Stimulated activated CD8-positive, alpha-beta memory T cell treated with anti-CD3 and anti-CD28 coated beads, Interleukin-4, amount 100 ng/mL, for 1 hour (primary cell): ENCODE results near the gene LCE1D.

Source experiments
- DNase-seq, 2 donors: peaks; one replicate each; pipeline ENCODE4 v3.0.0-alpha.2; 2020; ENCODE audit warnings: low read depth in 2 of 2, low spot score in 1 of 2

LCE1D gene

GRCh38 chr1:152811671-152812070 lies 15.2 kb downstream of the LCE1D start, which contains the start of gene LCE1B:
Gene LCE1B (plus strand): TSS chr1:152811971. CDS start chr1:152812447, 476 bp downstream.
- DNase-seq, result no peak

- DNase-seq, result no peak
Observed at GRCh38 chr1:152817309-152817708, 20.8 kb downstream of the LCE1D start.

GRCh38 chr1:152823294-152823693 lies 26.8 kb downstream of the LCE1D start:
- no peak for DNase-seq

- DNase-seq, result no peak
Observed at GRCh38 chr1:152824964-152825363, 28.4 kb downstream of the LCE1D start.

GRCh38 chr1:152827173-152827572 lies 30.7 kb downstream of the LCE1D start, which contains the start of gene LCE1A:
Gene LCE1A (plus strand): TSS chr1:152827473. CDS start chr1:152827473, 0 bp downstream.
- no peak for DNase-seq

- no peak for DNase-seq
Observed at GRCh38 chr1:152836870-152837269, 40.3 kb downstream of the LCE1D start.

- no peak for DNase-seq
Observed at GRCh38 chr1:152842556-152842955, 46.0 kb downstream of the LCE1D start, which contains the start of gene LCE6A. Gene LCE6A (plus strand): TSS chr1:152842856. CDS start chr1:152843521, 665 bp downstream.
